ENCODE results near the gene RAP1GAP2. TPM values are rescaled to one million over a fixed set of nuclear protein-coding genes. Genes with fewer than 3 reads are reported as not detected.

RAP1GAP2 gene
- total RNA-seq, 1 experiment from 2014 or later, result 72.8 TPM

GRCh38 chr17:2805961-2806360 is 9.7 kb downstream of the RAP1GAP2 start:
- Mint-ChIP-seq H3K27ac (no peak overlapping the region), H3K36me3 (no peaks in the 10 kb centered on the region), H3K4me3 (no peak overlapping the region), H3K9me3 (no peaks in the 10 kb centered on the region), H3K4me1 (peaks cover 7% of the 10 kb centered on the region), H3K27me3 (ENCODE audit: low read depth) (no peaks in the 10 kb centered on the region)
- TF ChIP-seq CREM (CRISPR knock-in tag; IDR thresholded peaks at IDR 0.05), result no peak
- no peak for TF ChIP-seq KAT7 (CRISPR knock-in tag; IDR thresholded peaks at IDR 0.05; ENCODE audit: borderline replicate concordance)
- no peak for TF ChIP-seq ZNF138 (CRISPR knock-in tag; conservative IDR thresholded peaks at IDR 0.05)
- no peak for TF ChIP-seq ATF6 (CRISPR knock-in tag; IDR thresholded peaks at IDR 0.05)
- TF ChIP-seq ZNF671 (CRISPR knock-in tag; IDR thresholded peaks at IDR 0.05), result no peak
- no peak for TF ChIP-seq FOXJ3 (CRISPR knock-in tag; IDR thresholded peaks at IDR 0.05; ENCODE audit: borderline replicate concordance)
- TF ChIP-seq ZNF396 (CRISPR knock-in tag; IDR thresholded peaks at IDR 0.05; ENCODE audit: borderline replicate concordance), result no peak
- TF ChIP-seq RORB (CRISPR knock-in tag; IDR thresholded peaks at IDR 0.05), result no peak
- TF ChIP-seq ZBTB21 (CRISPR knock-in tag; IDR thresholded peaks at IDR 0.05; ENCODE audit: borderline replicate concordance), result no peak
- no peak for TF ChIP-seq ZNF263 (CRISPR knock-in tag; IDR thresholded peaks at IDR 0.05; ENCODE audit: low read depth)
- TF ChIP-seq NFATC4 (CRISPR knock-in tag; IDR thresholded peaks at IDR 0.05), result no peak
- TF ChIP-seq TEAD1 (CRISPR knock-in tag; IDR thresholded peaks at IDR 0.05), result no peak
- no peak for TF ChIP-seq TCF7 (CRISPR knock-in tag; IDR thresholded peaks at IDR 0.05; ENCODE audit: low read depth)
- TF ChIP-seq CREB1 (CRISPR knock-in tag; IDR thresholded peaks at IDR 0.05), result no peak
- TF ChIP-seq STAT6 (CRISPR knock-in tag; conservative IDR thresholded peaks at IDR 0.05; ENCODE audit: low read depth), result no peak
- no peak for TF ChIP-seq MLX (CRISPR knock-in tag; IDR thresholded peaks at IDR 0.05)
- TF ChIP-seq TEAD4 (CRISPR knock-in tag; IDR thresholded peaks at IDR 0.05), result no peak
- ATAC-seq (no peak), DNase-seq (ENCODE audit: low spot score) (no peak)
- POLR2A ChIA-PET, result no interaction called here
- CTCF ChIA-PET, result interaction anchor here (1.5 kb wide), 1 partner anchor 20 kb away, joined by 9 read pairs; no protein-coding TSS in a partner anchor

- Mint-ChIP-seq H3K27me3 (ENCODE audit: low read depth) (no peaks in the 10 kb centered on the region), H3K4me3 (no peak overlapping the region), H3K9me3 (no peaks in the 10 kb centered on the region), H3K36me3 (no peaks in the 10 kb centered on the region), H3K27ac (no peak overlapping the region), H3K4me1 (peaks cover 10% of the 10 kb centered on the region)
- DNase-seq (ENCODE audit: low spot score) (no peak), ATAC-seq (no peak)
- POLR2A ChIA-PET, result no interaction called here
- CTCF ChIA-PET, result interaction anchor here (0.6 to 1.5 kb wide), 4 partner anchors 20 to 204 kb away, joined by 3 to 6 read pairs (median 4); no protein-coding TSS in a partner anchor
- TF ChIP-seq NR2C2 (CRISPR knock-in tag; IDR thresholded peaks at IDR 0.05) (no peak), ESRRA (CRISPR knock-in tag; IDR thresholded peaks at IDR 0.05; ENCODE audit: borderline replicate concordance) (no peak), ELF4 (CRISPR knock-in tag; IDR thresholded peaks at IDR 0.05; ENCODE audit: low read depth) (no peak), IRF1 (CRISPR knock-in tag; IDR thresholded peaks at IDR 0.05) (no peak), NR1H2 (CRISPR knock-in tag; IDR thresholded peaks at IDR 0.05) (no peak), E2F1 (CRISPR knock-in tag; IDR thresholded peaks at IDR 0.05) (no peak), ZNF263 (CRISPR knock-in tag; IDR thresholded peaks at IDR 0.05; ENCODE audit: low read depth) (no peak), KAT7 (CRISPR knock-in tag; IDR thresholded peaks at IDR 0.05; ENCODE audit: borderline replicate concordance) (no peak), NFYB (CRISPR knock-in tag; conservative IDR thresholded peaks at IDR 0.05; ENCODE audit: low read depth) (no peak), HMGA2 (CRISPR knock-in tag; IDR thresholded peaks at IDR 0.05) (no peak)
Measured at GRCh38 chr17:2808367-2809335, 12.4 kb downstream of the RAP1GAP2 start.
